Kidney epithelial cell (primary cell): ENCODE measurements around the gene PSMG4. TPM values are rescaled to one million over a fixed set of nuclear protein-coding genes. Genes with fewer than 3 reads are reported as not detected.

ENCODE experiments used
- DNase-seq: peaks from one replicate; pipeline ENCODE4 v3.0.0-alpha.2; 2010; ENCODE audit warnings: low read depth
- H3K27me3 ChIP-seq: 2 replicates; pipeline ENCODE4 v1.6.0; 2011; ENCODE audit warnings: low read length; ENCODE audit not compliant: control insufficient read depth, insufficient read depth
- H3K36me3 ChIP-seq: 2 replicates; pipeline ENCODE4 v1.5.1; 2011; ENCODE audit warnings: low read length; ENCODE audit not compliant: control insufficient read depth, insufficient read depth
- H3K4me3 ChIP-seq: 2 replicates; pipeline ENCODE4 v1.5.1; 2011; ENCODE audit warnings: low read depth, mild to moderate bottlenecking, control low read depth, low read length
- total RNA-seq: library from RNA; depleted of rRNA; stranded (reverse); fragments of >200 nt; gene quantifications from 2 replicates; pipeline ENCODE4 v1.2.3, GENCODE V29; 2015
- TF ChIP-seq, protein P1 (sequence below): IDR thresholded peaks from 2 replicates; pipeline ENCODE4 v1.5.1; 2011; ENCODE audit warnings: mild to moderate bottlenecking, moderate library complexity, low read length, control low read depth, inconsistent platforms; ENCODE audit not compliant: insufficient read depth, poor library complexity, severe bottlenecking

Gene PSMG4, protein sequence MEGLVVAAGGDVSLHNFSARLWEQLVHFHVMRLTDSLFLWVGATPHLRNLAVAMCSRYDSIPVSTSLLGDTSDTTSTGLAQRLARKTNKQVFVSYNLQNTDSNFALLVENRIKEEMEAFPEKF
- 14.6 and 26.5 TPM in 2 replicates for total RNA-seq

DNA sequence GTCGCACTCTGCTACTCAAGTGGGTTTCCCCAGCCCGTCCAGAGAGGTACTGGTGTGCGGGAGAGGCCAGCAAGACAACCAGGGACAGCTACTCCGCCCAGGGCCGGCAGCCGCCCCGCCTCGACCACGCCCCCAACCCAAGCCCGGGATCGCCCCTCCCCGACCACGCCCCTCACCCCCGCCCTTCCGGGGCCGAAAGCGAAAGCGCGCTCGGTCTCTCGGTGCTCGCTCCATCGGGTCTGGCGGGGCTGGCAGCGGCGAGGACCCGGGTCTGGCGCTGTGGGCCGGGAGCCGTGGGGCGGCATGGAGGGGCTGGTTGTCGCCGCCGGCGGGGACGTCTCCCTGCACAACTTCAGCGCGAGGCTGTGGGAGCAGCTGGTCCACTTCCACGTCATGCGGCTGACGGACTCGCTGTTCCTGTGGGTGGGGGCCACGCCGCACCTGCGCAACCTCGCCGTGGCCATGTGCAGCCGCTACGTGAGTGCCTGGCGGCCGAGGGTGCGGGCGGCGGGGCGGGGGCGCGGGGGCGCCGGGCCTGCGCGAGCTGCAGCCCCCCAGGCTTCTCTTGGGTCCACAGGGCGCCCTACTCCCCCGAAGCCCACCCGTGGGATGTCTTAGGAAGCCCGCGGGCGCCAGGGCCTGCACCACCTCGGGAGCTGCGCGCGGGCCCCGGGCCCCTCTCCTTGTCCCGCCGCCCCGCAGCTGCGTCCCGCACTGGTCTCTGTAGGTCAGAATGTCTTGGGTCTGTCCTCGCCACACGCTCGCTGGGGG, at the start of gene PSMG4:
Gene PSMG4, plus strand, starts transcription at position 228 of the 771 bp plus-strand sequence. Its CDS starts 76 bp downstream, at position 304.
- DNase-seq, result no peak
- Histone ChIP-seq H3K4me3 (peak within 1 kb of the TSS; percentile 79), H3K27me3 (peaks cover 2% of the 10 kb centered on the region), H3K36me3 (peaks cover 3% of the 10 kb centered on the region)
- TF ChIP-seq, protein P1, sequence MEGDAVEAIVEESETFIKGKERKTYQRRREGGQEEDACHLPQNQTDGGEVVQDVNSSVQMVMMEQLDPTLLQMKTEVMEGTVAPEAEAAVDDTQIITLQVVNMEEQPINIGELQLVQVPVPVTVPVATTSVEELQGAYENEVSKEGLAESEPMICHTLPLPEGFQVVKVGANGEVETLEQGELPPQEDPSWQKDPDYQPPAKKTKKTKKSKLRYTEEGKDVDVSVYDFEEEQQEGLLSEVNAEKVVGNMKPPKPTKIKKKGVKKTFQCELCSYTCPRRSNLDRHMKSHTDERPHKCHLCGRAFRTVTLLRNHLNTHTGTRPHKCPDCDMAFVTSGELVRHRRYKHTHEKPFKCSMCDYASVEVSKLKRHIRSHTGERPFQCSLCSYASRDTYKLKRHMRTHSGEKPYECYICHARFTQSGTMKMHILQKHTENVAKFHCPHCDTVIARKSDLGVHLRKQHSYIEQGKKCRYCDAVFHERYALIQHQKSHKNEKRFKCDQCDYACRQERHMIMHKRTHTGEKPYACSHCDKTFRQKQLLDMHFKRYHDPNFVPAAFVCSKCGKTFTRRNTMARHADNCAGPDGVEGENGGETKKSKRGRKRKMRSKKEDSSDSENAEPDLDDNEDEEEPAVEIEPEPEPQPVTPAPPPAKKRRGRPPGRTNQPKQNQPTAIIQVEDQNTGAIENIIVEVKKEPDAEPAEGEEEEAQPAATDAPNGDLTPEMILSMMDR, result no peak

DNA sequence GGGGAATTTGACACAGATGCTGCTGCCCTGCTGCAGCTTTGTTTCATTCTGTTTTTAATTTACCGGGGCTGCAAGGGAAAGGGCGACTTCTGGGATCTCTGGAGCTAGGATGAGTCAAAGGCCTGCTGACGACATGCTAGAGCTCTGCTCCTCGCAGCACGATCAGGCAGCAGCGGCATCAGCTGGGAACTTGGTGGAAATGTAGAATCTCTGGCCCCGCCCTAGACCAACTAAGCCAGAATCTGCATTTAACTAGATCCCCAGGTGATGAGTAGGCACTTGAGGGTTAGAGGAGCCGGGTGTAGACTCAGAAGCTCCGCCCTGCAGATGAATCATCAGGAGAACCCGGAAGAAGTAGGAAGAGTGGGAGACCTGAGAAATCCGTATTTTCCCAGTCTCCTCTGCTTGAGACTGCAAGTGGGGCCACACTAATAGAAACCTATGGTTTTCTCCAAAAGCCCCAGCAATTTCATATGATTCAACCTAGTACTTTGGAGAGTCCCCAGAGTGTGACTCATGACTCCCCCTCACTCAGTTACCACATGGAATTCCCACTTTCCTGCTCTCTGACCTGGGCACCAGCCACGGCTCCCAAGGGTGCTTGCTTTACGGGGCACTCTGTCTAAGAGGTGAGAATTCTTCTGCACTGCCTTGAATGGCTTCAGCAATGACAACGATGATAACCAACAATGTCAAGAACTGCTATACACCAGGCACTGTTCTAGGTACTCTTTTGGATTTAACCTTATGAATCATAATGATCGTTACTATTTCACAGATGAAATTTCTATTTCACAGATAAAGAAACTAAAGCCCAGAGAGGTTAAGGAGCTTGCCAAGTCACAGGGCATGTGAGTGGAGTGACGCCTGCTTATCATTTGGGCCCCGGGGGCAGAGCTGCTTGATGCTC, 49.4 kb upstream of the PSMG4 start:
- Histone ChIP-seq H3K4me3 (no peak overlapping the region), H3K27me3 (no peaks in the 10 kb centered on the region), H3K36me3 (no peaks in the 10 kb centered on the region)
- TF ChIP-seq, protein P1, result no peak
- DNase-seq, result peak; percentile 68

DNA sequence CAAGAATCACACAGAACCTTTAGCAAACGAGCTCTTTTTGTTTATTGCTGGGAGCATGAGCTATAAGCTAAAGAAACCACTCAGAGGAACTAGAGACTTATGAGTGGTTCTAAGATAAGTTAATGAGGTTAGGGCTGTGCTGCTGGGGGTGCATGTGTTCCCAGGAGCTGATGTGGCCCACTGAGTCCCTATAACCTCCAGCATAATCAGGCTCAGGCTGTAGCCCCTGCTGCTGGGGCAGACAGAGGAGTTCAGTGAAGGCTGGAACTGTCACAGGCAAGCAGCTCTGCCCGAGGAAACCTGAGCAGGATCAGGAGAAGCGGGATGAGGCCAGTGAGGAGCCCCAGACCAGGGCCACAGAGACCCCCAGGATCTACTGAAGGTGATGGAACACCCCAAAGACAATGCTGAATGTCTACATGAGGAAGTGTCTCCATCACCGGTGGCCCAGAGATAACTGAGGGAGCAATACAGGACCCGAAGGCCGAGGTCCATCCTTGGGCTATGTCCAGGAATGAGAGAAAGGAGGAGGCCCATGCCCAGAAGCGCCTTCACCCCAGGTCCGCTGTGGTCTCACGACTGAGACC, 48.6 kb upstream of the PSMG4 start:
- TF ChIP-seq, protein P1, result no peak
- Histone ChIP-seq H3K4me3 (no peak overlapping the region), H3K27me3 (no peaks in the 10 kb centered on the region), H3K36me3 (no peaks in the 10 kb centered on the region)
- no peak for DNase-seq

DNA sequence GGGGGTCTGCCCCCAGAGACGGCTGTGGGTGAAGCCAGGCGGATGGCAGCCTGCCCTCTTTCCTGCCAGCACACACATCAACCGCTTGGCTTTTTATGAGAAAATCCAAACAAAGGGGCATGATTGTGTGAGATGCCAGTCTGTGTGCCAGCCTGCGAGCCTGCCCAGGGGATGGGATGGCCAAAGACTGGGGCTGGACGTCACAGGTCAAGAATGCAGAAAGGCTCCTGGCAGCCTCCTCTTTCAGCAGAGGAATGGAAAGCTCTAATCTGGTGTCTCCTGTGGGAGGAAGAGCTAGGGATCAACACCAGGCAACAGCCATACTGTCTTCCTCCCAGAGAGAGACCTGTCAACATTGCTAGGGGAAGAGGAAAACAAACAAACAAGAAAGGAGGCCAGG, 47.1 kb upstream of the PSMG4 start:
- TF ChIP-seq, protein P1, result no peak
- DNase-seq, result no peak
- H3K4me3 ChIP-seq, result no peak overlapping the region
- no peaks in the 10 kb centered on the region for H3K36me3 ChIP-seq
- H3K27me3 ChIP-seq, result no peaks in the 10 kb centered on the region

DNA sequence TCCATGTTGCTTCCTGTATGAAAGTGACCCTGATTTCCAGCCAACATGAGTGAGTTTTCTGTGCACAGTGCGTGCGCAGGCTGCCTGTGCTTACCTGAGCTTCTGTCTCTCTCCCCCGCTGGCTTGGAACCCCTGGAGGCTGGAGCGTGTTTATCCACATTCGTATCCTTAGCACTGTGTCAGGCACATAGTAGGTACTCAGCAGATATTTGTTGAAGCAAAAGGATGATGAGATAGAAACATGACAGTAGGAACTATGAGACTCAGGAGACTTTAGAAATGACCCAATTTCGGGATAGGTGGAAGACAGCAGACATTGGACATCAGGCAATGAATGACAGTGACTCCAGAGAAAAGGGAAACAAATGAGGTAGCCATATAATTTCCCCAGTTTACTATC, 46.5 kb upstream of the PSMG4 start:
- no peaks in the 10 kb centered on the region for H3K36me3 ChIP-seq
- DNase-seq, result no peak
- no peak overlapping the region for H3K4me3 ChIP-seq
- H3K27me3 ChIP-seq, result no peaks in the 10 kb centered on the region
- TF ChIP-seq, protein P1, result no peak
